EL (cell line): ENCODE measurements around the gene KDM4C.
"Not testable (repeated sequence)": the region's sequence is repeated elsewhere in the genome, so short reads cannot be mapped to it uniquely, and the experiment has no call there.

ENCODE experiments used
- DNase-seq: peaks from one replicate; pipeline ENCODE4 v3.0.0-alpha.2; 2016

KDM4C gene

DNA sequence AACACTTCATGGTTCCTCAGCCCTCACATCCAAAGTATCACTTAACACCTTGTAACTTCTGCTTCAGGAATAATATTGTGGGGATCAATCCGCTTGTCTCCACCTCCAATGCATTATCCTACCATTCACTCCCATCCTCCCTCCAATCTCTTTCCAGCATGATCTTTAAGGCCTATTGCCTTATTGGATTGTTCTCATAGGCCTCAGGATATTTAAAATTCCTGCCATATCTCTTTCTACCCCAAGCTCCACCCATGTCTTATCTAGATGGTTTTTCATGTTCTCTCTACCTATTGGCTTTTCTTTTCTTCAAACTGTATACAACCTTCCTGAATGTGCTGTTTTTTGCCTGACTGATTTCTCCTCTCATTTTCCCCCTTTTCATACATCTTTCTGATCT is 7.2 kb downstream of the KDM4C start:
- no peak for DNase-seq

DNA sequence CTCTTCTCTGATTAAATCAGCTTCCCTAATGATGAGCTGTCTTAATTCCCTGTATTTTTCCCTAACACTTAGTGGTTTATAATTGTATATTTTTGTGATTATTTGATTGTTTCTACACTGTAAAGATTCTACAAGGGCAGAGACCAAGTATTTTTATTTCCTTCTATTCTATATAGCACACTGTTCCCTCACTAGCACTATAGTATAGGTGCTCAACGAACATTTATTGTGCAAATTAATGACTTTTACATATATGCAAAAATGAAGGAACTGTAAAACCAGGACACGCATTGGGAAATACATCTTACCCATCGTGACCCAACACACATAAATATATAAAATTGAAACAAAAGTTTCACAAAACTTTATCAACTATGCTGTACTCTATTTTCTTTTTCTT is 7.6 kb downstream of the KDM4C start:
- DNase-seq: no peak

DNA sequence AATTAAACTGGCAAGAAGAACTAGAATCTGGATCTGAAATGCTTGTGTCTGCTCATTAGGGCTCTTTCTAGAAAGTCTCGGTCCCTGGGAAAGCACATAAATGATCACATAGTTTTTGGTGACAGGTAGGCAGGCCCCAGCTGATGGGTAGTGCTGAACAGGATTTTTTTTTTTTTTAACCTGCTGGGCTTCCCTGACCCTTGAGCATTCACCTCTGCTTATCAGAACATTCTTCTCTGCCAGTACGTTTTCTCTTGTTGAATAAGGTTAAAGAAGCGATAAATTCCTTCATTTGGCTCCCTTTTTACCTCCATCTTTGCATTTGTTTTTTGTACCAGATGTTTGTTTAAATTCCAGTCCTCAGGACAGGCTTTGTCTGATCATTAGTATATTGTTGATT is 8.8 kb downstream of the KDM4C start:
- no peak for DNase-seq

DNA sequence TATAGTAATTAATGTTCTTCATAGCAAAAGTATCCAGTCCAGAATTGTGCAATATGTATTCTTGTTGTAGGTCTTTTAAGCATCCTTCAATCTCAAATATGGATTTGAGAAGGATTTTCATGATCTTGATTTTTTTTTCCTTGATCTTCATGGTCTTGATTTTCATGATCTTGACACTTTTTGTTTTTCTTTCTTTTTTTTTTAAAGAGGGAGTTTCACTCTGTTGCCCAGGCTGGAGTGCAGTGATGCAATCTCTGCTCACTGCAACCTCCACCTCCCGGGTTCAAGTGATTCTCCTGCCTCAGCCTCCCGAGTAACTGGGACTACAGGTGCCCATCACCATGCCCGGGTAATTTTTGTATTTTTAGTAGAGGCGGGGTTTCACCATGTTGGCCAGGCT is 10.8 kb downstream of the KDM4C start:
- not testable (repeated sequence) for DNase-seq

DNA sequence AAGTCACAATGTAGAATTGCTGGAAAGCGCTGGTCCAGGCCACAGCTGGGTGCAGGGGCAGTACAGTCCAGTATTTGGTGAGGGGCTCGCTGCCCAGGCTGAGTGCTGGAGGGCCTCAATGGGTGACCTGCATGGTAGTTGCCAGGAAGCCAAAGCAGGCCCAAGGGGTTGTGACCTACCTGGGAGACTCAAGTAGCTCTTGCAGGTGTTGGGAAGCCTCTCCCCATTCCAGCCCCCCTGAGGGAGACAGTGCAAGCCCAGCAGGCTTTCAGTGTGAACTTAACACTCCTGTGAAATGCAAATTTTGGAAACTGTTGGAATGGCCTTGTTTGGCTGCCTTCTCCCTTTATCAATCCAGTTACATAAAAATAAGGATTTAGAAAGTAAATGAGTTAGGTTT is 13.9 kb downstream of the KDM4C start:
- no peak for DNase-seq

DNA sequence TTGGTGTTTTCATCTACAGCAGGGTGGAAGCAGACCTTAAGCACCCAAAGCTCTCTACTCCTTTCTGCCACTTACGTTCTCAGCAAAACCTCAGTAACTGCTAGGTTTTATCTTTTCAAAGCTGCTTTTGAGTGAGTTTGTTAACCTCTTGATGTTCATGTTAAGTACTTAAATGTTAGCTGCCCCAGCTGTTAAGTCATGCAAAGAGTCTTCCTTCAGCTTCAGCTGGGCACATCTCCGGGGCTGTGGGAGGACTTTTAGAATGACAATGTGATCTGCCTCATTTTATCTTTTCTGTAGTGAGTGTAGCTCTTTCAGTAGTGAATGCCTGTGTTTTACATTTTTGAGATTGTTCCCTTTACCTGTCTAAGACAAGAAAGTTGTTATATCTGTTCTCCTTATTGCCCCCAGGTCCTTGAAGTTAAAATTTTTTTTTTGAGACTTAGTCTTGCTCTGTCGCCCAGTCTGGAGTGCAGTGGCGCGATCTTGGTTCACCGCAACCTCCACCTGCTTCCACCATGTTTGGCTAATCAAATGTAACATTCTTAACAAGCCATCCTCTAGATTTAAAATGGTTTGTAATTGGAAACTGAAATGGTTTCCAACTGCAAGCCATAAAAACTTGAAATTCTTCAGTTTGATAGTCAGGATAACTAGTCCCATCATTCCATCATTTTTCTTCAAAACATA is 19.6 kb downstream of the KDM4C start:
- no peak for DNase-seq

DNA sequence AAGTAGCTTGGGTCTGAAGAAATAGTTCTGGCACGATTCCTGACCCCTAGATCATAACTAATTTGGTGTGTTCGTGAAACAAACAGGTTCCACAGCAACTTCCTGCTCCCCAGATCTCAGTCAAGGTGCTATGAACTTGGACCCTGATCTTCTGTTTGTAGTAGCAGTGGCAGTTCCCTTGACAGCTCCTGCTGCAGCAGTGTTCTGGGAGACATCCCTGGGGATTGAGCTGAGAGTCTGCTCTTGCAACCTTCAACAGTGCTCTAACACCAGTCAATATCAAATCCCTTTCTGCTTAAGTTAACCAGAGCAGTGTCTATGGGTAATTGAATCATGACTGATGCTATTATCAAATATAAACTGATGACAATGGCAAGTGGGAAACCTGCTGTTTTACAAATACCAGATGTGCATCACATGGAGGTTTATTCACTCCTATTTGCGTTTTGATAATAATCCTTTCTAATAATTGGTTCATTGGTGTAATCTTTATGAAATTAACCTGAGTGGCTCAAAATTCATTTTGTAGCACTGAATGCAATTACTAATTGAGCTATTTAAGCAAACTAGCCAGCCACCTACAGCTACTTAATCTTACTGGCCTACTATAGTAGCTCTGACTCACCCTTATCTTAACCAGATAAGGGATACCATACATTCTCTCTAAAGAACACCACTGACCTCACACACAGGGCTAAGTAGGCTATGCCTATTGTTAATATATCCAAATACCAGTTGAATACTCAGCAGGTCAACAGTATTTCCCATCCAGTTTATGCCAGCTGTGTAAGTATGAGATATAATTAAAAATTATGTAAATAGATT is 21.9 kb downstream of the KDM4C start:
- peak; percentile 55 for DNase-seq

DNA sequence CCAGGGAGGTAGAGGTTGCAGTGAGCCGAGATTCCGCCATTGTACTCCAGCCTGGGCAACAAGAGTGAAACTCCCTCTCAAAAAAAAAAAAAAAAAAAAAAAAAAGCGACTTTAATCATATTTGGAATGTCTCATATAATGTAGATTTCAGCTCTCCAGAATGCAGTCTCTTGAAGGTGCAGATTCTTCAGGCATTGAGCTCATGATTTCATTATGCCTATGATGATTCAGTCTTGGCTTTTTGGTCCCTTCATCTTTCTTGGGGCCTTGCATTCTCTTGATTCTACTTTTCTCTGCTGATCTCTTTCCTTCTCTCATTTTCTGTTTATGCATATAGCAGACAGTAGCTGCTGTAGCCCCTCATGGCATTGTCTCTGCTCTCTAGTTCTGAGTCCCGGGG is 22.9 kb downstream of the KDM4C start:
- no peak for DNase-seq

DNA sequence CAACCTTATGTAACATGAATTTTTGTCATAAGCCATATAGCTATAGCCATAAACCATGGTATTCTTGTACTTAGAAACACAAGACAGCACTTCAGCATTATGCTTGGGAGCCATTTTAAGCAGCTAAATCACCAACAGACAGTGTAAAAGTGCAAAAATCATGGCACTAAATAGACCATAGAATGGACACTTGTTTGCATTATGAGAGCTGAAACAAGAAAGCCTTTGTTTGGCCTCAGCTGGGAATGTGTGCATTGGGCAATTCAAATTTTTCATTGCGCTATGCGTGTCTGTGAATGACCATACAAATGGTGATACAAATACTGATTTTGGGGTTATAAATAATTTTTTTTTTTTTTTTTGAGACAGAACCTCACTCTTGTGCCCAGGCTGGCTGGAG is 23.7 kb downstream of the KDM4C start:
- DNase-seq: no peak

DNA sequence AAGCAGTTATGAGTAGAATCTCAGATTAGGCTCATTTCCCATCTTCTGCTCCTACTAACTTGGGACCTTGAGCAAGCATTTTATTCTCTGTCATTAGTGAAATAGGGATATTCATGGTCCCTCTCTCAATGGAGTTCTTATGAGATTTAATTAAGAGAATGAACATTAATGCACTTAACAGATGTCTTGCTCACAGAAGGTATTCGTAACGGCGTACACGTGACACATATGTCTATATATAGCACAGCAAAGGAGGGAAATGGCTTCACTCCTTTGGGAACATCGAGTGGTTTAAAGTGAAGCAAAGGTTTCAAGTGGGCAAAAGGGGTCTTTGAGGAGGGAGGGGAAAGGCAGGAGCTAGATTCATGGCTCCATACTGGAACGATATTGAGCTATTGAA is 24.6 kb downstream of the KDM4C start:
- DNase-seq: no peak

DNA sequence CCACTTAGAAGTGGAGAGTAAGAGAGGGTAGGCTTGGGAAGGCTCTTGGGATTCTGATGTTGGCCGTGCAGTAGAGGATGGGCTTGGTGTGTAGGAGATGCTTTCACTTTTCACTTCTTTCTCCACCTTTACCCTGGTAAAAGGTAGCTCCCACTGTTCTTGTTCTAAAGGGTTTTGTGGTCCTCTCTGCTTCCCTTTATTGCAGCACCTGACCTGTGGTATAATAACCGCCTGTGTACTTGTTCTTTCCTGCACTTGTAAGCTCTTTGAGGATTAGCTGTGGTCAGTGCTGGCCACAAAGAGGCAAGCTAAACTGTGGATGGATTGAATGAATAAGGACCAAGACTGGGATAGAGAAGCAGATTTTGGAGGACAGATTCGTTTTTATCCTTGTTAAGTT is 25.2 kb downstream of the KDM4C start:
- DNase-seq: no peak

DNA sequence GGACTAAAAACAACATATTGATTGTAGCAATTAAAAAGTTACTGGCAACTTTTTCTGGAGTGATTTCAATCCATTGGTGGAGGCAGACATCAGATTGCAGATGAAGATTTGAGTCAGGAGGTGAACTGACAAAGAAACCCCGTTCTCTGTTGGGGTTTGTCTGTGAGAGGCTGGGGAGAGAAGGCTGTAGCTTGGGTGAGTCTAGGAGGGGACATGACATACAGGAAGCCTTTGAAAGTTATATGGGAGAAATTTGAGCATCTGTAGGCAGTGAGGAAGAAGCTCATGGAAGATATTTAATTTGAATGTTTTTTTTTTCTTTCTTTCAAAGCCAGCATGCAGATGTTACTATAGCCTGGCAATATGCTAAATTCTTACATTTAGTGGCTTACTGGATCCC is 26.0 kb downstream of the KDM4C start:
- DNase-seq: no peak

DNA sequence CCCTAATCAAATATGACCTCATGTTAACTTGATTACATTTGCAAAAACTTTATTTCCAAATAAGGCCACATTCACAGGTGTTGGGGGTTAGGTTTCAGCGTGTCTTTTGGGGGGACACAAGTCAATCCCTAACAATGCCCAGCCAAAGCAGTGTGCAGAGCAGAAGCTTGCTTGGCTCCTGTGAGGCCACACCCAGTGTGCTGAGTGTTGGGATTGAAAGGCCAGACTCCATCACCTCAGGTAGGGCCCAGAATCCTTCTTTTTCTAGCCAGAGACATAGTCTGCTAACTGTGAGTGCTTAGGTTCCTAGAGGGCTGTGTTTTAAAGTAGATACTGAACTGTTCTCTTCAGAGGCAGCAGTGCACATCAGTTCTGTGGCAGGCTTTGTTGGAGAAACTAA is 27.9 kb downstream of the KDM4C start:
- no peak for DNase-seq

DNA sequence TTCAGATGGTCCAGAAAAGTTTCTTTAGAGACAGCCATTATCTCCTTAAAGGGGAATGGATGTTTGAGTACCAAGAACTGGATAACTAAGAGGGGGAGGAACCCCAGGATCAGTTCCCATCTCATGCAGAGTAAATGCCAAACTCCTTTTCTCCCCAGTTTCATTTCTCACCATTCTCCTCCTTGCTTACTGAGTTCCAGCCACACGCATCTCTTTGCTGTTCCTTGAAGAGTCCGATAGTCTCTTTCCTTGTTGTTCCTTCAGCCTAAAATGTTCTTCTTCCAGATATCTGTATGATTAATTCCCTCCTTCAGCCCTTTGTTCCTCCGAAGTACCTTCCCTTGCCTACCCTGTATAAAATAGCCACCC is 30.0 kb downstream of the KDM4C start:
- DNase-seq: no peak

DNA sequence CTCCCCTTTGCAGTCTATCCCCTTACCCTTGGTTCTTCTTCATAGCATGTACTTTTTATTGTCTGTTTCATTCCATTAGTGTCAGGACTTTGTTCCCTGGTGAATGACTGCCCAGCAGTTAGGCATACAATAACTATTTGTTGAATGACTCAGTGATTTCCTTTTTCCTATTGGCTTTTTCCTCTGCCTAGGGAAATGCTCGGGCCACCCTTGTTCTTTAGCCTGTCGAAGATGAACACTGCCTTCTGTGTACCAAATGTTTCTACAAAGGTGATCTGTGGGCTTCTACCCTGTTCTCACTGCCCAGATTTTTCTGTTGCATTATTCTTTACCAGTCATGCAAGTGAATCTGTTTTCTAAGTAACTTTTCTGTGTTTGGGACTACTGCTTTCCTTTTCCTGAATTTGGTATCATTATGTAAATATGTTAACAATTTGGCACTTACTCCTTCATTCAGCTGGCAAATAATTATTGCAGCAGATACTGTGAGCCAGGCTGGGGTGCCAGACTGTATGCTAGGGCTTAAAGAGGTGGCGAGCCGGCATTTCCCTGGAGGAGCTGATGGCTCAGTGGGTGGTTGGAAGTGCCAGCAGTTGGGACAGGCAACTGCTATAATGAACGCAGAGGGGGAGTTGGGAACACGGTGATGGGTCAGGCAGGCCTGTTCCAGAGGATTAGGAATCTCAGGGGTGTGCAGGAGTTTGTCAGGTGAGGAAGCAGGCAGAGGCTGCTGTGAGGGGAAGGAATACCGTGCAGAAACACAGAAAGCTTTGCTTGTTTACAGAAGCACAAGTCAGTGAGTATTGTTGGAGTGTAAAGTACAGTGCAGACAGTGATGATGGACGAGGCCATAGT is 30.6 kb downstream of the KDM4C start:
- DNase-seq: peak; percentile 68

DNA sequence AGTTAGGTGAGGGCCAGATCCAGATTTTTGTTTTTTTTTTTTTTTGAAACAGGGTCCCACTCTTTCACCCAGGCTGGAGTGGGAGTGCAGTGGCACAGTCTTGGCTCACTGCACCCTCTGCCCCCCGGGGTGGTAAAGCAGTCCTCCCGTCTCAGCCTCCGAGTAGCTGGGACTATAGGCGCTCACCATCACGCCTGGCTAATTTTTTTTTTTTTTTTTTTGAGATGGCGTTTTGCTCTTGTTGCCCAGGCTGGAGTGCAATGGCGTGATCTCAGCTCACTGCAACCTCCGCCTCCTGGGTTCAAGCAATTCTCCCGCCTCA is 31.2 kb downstream of the KDM4C start:
- not testable (repeated sequence) for DNase-seq

DNA sequence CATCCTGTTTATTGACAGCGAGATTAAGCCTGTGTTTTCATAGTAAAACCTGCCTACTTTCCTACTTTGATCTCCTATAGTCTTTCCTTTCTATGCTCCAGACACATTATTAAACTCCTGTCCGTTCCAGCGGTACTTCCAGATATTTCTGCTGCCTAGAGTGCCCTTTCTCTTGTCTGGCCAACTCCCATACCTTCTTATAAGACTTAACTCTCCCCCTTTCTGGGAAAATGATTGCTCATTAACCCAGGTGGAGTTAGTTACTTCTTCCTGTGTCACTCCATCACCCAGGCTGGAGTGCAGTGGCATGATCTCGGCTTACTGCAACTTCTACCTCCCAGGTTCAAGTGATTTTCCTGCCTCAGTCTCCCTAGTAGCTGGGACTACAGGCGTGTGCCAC is 33.1 kb downstream of the KDM4C start:
- no peak for DNase-seq

DNA sequence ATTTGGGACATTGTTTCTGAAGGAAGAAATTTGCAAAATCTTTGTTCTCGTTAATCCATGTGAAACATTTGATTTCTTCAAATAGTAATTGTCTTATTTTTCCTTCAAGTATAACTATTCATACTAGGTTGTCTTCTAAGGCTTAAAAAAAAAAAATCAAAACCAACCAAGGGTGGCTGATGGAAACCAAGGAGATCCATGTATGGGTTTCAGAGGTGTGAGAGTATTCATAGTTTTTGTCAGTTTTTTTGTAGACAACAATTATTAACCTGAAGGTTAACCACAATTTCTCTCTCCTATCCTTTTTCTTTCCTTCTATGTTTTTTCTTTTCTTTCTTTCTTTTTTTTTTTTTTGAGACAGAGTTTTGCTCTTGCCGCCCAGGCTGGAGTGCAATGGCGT is 35.4 kb downstream of the KDM4C start:
- no peak for DNase-seq

DNA sequence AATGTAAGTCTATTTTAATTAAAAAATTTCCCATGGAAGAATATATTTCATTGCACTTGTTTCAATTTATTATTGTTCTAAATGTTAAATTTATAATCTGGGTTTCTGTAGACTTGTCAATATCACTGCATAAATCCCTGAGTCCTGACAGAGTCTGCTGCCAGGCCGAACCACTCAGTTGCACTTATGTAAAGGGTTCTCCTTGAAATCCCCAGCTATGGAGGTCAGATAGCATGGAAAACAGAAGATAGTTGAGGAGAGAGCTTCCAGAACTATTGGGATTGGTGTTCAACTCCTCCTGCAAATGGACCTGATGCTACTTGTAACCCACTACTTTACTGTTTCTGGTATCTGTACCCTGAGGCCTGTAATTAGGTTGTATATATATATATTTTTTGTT is 37.2 kb downstream of the KDM4C start:
- DNase-seq: no peak

DNA sequence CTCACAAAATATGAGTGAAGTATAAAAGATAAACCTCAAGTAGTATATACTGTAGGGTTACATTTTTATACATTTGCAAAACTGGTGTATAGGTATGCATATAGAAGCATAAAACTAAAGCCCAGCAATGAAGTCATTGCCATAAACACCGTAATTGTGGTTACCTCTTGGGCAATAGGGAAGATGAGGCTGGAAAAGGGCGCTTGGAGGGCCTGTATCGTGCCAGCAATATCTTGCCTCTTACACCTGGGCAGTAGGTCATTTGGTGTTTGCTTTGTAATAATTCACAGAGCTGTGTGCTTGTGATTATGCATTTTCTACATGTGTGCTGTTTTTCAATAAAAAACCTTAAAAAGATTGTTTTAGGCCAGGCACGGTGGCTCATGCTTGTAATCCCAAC is 45.2 kb downstream of the KDM4C start:
- no peak for DNase-seq

DNA sequence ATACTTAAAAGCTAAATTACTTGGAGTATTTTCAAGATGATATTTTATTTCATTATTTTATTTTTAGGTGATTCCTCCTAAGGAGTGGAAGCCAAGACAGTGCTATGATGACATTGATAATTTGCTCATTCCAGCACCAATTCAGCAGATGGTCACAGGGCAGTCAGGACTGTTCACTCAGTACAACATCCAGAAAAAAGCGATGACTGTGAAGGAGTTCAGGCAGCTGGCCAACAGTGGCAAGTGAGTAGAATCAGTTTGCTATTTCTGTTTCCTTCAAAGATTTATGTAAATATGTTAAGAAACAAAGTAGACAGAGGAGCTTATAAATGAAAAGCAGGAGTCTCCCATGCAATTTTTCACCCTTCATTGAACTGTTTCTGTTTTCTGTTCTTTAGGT is 47.8 kb downstream of the KDM4C start:
- DNase-seq: no peak

DNA sequence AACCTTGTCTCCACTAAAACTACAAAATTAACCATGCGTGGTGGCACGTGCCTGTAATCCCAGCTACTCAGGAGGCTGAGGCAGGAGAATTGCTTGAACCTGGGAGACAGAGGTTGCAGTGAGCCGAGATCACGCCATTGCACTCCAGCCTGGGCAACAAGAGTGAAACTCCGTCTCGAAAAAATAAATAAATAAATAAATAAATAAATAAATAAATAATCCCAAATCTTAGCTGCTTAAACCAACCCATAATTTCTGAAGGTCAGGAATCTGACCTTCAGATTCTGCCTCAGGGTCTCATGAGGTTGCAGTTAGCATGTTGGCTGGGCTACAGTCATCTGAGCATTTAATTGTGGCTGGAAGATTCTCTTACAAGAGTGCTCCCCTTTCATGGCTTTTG is 48.5 kb downstream of the KDM4C start:
- DNase-seq: not testable (repeated sequence)

DNA sequence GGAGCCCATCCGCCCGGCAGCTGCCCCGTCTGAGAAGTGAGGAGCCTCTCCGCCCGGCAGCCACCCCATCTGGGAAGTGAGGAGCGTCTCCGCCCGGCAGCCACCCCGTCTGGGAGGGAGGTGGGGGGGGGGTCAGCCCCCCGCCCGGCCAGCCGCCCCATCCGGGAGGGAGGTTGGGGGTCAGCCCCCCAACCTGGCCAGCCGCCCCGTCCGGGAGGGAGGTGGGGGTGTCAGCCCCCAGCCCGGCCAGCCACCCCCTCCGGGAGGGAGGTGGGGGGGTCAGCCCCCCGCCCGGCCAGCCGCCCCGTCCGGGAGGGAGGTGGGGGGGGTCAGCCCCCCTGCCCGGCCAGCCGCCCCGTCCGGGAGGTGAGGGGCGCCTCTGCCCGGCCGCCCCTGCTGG is 49.9 kb downstream of the KDM4C start:
- DNase-seq: not testable (repeated sequence)

DNA sequence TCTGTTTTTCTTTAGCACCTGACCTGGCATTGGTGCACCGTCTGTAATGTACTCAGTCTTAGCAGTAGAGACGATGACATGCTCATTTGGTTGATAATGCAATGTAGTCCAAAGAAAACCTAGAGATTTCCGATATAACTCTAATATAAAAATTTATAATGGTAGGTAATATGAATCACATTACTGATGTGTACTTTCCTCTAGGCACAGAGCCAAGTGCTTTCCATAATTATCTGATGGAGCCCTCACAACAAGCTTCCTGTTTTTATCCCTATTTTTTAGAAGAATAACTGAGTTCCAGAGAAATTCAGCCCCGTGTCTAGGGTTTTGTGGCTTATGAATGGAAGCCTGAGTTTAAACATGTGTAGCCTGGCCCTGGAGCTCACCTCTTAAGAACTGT is 53.7 kb downstream of the KDM4C start:
- no peak for DNase-seq
